IMR-90 (cell line): ENCODE measurements around the gene PLEKHG4. TPM values are rescaled to one million over a fixed set of nuclear protein-coding genes. Genes with fewer than 3 reads are reported as not detected.

Source experiments
- ATAC-seq: fragments of 200-7000 bp; cut with Tn5 transposase; 2 replicates; pipeline ENCODE4 v1.9.1; 2020; ENCODE audit warnings: low read depth, mild to moderate bottlenecking, moderate library complexity
- BruUV-seq: library from RNA; stranded (reverse); fragments of 400-500 nt; replicated peaks from 2 replicates; lab custom pipeline; 2021; lab: Mats Ljungman, UMichigan
- CTCF ChIA-PET: fragments of 300-600 bp; formaldehyde crosslinking; extraction: SDS; loops from one replicate; lab custom pipeline; 2021; ENCODE audit warnings: antibody characterized with exemption; lab: Yijun Ruan, JAX
- POLR2A ChIA-PET: fragments of 300-600 bp; sonication (Branson Sonifier 250); formaldehyde crosslinking; loops from one replicate; lab custom pipeline; 2022; ENCODE audit warnings: antibody characterized with exemption; ENCODE audit not compliant: unreplicated experiment; lab: Charles Lee
- DNase-seq: peaks from one replicate; pipeline ENCODE4 v3.0.0; 2013
- H2AFZ ChIP-seq: replicated peaks from 2 replicates; pipeline ENCODE3; 2013; ENCODE audit warnings: low read length, mild to moderate bottlenecking; ENCODE audit not compliant: poor library complexity
- H2AK5ac ChIP-seq: 2 replicates; pipeline ENCODE4 v1.6.1; 2013; ENCODE audit warnings: low read depth, low read length, inconsistent platforms
- H2AK9ac ChIP-seq: replicated peaks from 2 replicates; pipeline ENCODE3; 2013; ENCODE audit warnings: mild to moderate bottlenecking, low read depth, low read length, moderate library complexity; ENCODE audit not compliant: poor library complexity
- H2BK120ac ChIP-seq: 2 replicates; pipeline ENCODE4 v1.6.1; 2013; ENCODE audit warnings: low read depth, low read length, inconsistent platforms
- H2BK15ac ChIP-seq: 3 replicates; pipeline ENCODE4 v1.6.1; 2013; ENCODE audit warnings: low read depth, low read length, inconsistent platforms
- H2BK20ac ChIP-seq: 2 replicates; pipeline ENCODE4 v1.6.1; 2013; ENCODE audit warnings: low read depth, mild to moderate bottlenecking, inconsistent platforms, low read length, moderate library complexity
- H2BK5ac ChIP-seq: 2 replicates; pipeline ENCODE4 v1.6.1; 2013; ENCODE audit warnings: mild to moderate bottlenecking, low read depth, low read length, inconsistent platforms; ENCODE audit not compliant: poor library complexity, severe bottlenecking
- H3K14ac ChIP-seq: replicated peaks from 2 replicates; pipeline ENCODE4 v1.6.1; 2013; ENCODE audit warnings: low read depth, low read length, inconsistent platforms
- H3K18ac ChIP-seq: 2 replicates; pipeline ENCODE4 v1.6.1; 2013; ENCODE audit warnings: low read depth, low read length, control low read depth
- H3K23ac ChIP-seq: 2 replicates; pipeline ENCODE4 v1.6.1; 2013; ENCODE audit warnings: low read depth, low read length, inconsistent platforms
- H3K27ac ChIP-seq: 2 replicates; pipeline ENCODE4 v1.5.1; 2013; ENCODE audit warnings: mild to moderate bottlenecking, control low read depth, low read length; ENCODE audit not compliant: insufficient read depth
- H3K27me3 ChIP-seq: 2 replicates; pipeline ENCODE4 v1.6.1; 2013; ENCODE audit warnings: low read length; ENCODE audit not compliant: control insufficient read depth, insufficient read depth
- H3K36me3 ChIP-seq: 2 replicates; pipeline ENCODE4 v1.6.1; 2013; ENCODE audit warnings: low read length, mixed read lengths; ENCODE audit not compliant: control insufficient read depth, insufficient read depth
- H3K4ac ChIP-seq: 2 replicates; pipeline ENCODE4 v1.6.1; 2013; ENCODE audit warnings: low read depth, low read length, inconsistent platforms
- H3K4me1 ChIP-seq: 2 replicates; pipeline ENCODE4 v1.6.1; 2013; ENCODE audit warnings: low read length, mixed read lengths; ENCODE audit not compliant: control insufficient read depth, insufficient read depth
- H3K4me2 ChIP-seq: 2 replicates; pipeline ENCODE4 v1.6.1; 2013; ENCODE audit warnings: low read depth, mild to moderate bottlenecking, control low read depth, low read length, moderate library complexity
- H3K4me3 ChIP-seq: 2 replicates; pipeline ENCODE4 v1.5.1; 2013; ENCODE audit warnings: low read depth, mild to moderate bottlenecking, control low read depth, low read length, moderate library complexity; ENCODE audit not compliant: insufficient read depth
- H3K56ac ChIP-seq: 2 replicates; pipeline ENCODE4 v1.6.1; 2013; ENCODE audit warnings: low read length, inconsistent platforms; ENCODE audit not compliant: insufficient read depth; ENCODE audit errors: extremely low read depth
- H3K79me1 ChIP-seq, 2 experiments: 2 replicates each; pipeline ENCODE4 v1.6.1; 2013; ENCODE audit warnings: low read length in 2 of 2, inconsistent platforms in 1 of 2, low read depth in 1 of 2
- H3K9ac ChIP-seq: 2 replicates; pipeline ENCODE4 v1.6.1; 2013; ENCODE audit warnings: low read depth, low read length, control low read depth
- H3K9me1 ChIP-seq: 2 replicates; pipeline ENCODE4 v1.6.1; 2013; ENCODE audit warnings: low read length, inconsistent platforms; ENCODE audit not compliant: insufficient read depth
- H3K9me3 ChIP-seq: 2 replicates; pipeline ENCODE4 v1.6.1; 2013; ENCODE audit warnings: low read length; ENCODE audit not compliant: control insufficient read depth, insufficient read depth
- H4K20me1 ChIP-seq: 2 replicates; pipeline ENCODE4 v1.6.1; 2013; ENCODE audit warnings: low read length, inconsistent platforms; ENCODE audit not compliant: insufficient read depth
- H4K5ac ChIP-seq: 2 replicates; pipeline ENCODE4 v1.6.1; 2013; ENCODE audit warnings: mild to moderate bottlenecking, low read depth, low read length, control low read depth
- H4K8ac ChIP-seq, 2 experiments: 2 replicates each; pipeline ENCODE4 v1.6.1; 2013; ENCODE audit warnings: low read depth in 2 of 2, low read length in 2 of 2, control low read depth in 1 of 2, inconsistent platforms in 1 of 2
- H4K91ac ChIP-seq: 2 replicates; pipeline ENCODE4 v1.6.1; 2013; ENCODE audit warnings: low read depth, low read length, inconsistent platforms; ENCODE audit not compliant: insufficient read depth
- BHLHE40 ChIP-seq: fragments of 150-350 bp; IDR thresholded peaks from 2 replicates; pipeline ENCODE4 v1.6.1; 2016; ENCODE audit warnings: mild to moderate bottlenecking, low read depth, low read length
- CEBPB ChIP-seq: IDR thresholded peaks from 2 replicates; pipeline ENCODE4 v1.6.1; 2012; ENCODE audit warnings: low read depth, low read length, improper control_type of control experiment
- CHD1 ChIP-seq: IDR thresholded peaks from 2 replicates; pipeline ENCODE4 v1.6.1; 2012; ENCODE audit warnings: low read depth, low read length, improper control_type of control experiment
- FOS ChIP-seq: fragments of 150-350 bp; IDR thresholded peaks from 2 replicates; pipeline ENCODE4 v1.6.1; 2016; ENCODE audit warnings: low read depth, low read length
- MAFK ChIP-seq: IDR thresholded peaks from 2 replicates; pipeline ENCODE4 v1.6.1; 2012; ENCODE audit warnings: low read depth, low read length, improper control_type of control experiment
- MAZ ChIP-seq: IDR thresholded peaks from 2 replicates; pipeline ENCODE4 v1.6.1; 2012; ENCODE audit warnings: low read depth, mild to moderate bottlenecking, low read length, improper control_type of control experiment, moderate library complexity, borderline replicate concordance
- MXI1 ChIP-seq: IDR thresholded peaks from 2 replicates; pipeline ENCODE4 v1.6.1; 2012; ENCODE audit warnings: low read depth, mild to moderate bottlenecking, low read length, moderate library complexity, borderline replicate concordance
- NFE2L2 ChIP-seq: fragments of 150-350 bp; IDR thresholded peaks from 2 replicates; pipeline ENCODE4 v1.6.1; 2016; ENCODE audit warnings: low read depth, mild to moderate bottlenecking, low read length
- POLR2A ChIP-seq: IDR thresholded peaks from 2 replicates; pipeline ENCODE4 v1.6.1; 2012; ENCODE audit warnings: mild to moderate bottlenecking, low read depth, low read length
- RAD21 ChIP-seq: IDR thresholded peaks from 2 replicates; pipeline ENCODE4 v1.6.1; 2012; ENCODE audit warnings: low read length, improper control_type of control experiment
- RCOR1 ChIP-seq: IDR thresholded peaks from 2 replicates; pipeline ENCODE4 v1.6.1; 2012; ENCODE audit warnings: mild to moderate bottlenecking, low read length, improper control_type of control experiment; ENCODE audit not compliant: insufficient replicate concordance
- RFX5 ChIP-seq: IDR thresholded peaks from 2 replicates; pipeline ENCODE4 v1.8.0; 2012; ENCODE audit warnings: low read depth, mild to moderate bottlenecking, low read length, moderate library complexity
- SMC3 ChIP-seq: fragments of 150-350 bp; IDR thresholded peaks from 2 replicates; pipeline ENCODE4 v1.6.1; 2016; ENCODE audit warnings: low read depth, mild to moderate bottlenecking, antibody characterized with exemption, low read length, moderate library complexity
- WGBS, 2 experiments: methylation state at CpG; one replicate each; pipeline versions ENCODE4 v1.1.5 to v1.1.7; 2013; ENCODE audit warnings: missing lambda C conversion rate in 2 of 2; ENCODE audit not compliant: insufficient read length in 1 of 2; ENCODE audit errors: extremely low coverage in 2 of 2; 5-methylcytosine and 5-hydroxymethylcytosine counted together
- dilution Hi-C: fragments of 300-500 bp; cut with HindIII; formaldehyde crosslinking; loops from one replicate; pipeline ENCODE4 v1.14.3; 2018; ENCODE audit warnings: low sequenced_read_pairs; ENCODE audit not compliant: unreplicated experiment
- in situ Hi-C: fragments of 300-500 bp; cut with MboI; formaldehyde crosslinking; loops from 3 replicates; pipeline ENCODE4 v1.14.3; 2019; ENCODE audit warnings: low sequenced_read_pairs, inconsistent platforms, mixed read lengths
- intact Hi-C: fragments of 100-400 bp; cut with micrococcal nuclease; formaldehyde crosslinking; loops from 2 replicates; pipeline ENCODE4 v1.10.0; 2022
- polyA plus RNA-seq, 3 experiments: library from polyadenylated mRNA; depleted of rRNA; stranded (reverse); fragments of >200 nt; gene quantifications; 2 replicates each; pipeline ENCODE4 v1.2.3, GENCODE V29; 2012; ENCODE audit warnings: low replicate concordance in 1 of 3
- total RNA-seq: library from RNA; depleted of rRNA; stranded (reverse); fragments of >200 nt; gene quantifications from 2 replicates; pipeline ENCODE4 v1.2.3, GENCODE V29; 2012
- TF ChIP-seq, protein P1 (sequence below): conservative IDR thresholded peaks from 2 replicates; pipeline ENCODE4 v1.5.1; 2012; ENCODE audit warnings: mild to moderate bottlenecking, low read depth, low read length, improper control_type of control experiment
- TF ChIP-seq, protein P2 (sequence below): fragments of 150-350 bp; IDR thresholded peaks from 2 replicates; pipeline ENCODE4 v1.6.1; 2016; ENCODE audit warnings: low read depth, mild to moderate bottlenecking, low read length, moderate library complexity, borderline replicate concordance
- TF ChIP-seq, protein P3 (sequence below): fragments of 150-350 bp; IDR thresholded peaks from 2 replicates; pipeline ENCODE4 v1.6.1; 2017; ENCODE audit warnings: mild to moderate bottlenecking, antibody characterized with exemption, low read length, low read depth

Gene PLEKHG4
- total and polyA plus RNA-seq, 2 of the 4 experiments (the other 2 are of a cell fraction): 14.0 to 50.7 TPM

DNA sequence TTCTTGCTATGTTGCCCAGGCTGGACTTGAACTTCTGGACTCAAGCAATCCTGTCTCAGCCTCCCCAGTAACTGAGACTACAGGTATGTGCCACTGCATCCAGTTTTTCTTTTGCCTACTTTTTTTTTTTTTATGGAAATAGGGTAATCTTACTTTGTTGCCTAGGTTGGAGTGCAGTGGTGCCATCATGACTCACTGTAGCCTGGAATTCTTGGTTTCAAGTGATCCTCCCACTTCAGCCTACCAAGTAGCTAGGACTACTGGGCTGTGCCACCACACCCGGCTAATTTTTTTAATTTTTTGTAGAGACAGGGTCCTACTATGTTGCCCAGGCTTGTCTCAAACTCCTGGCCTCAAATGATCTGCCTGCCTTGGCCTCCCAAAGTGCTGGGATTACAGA is 57.3 kb downstream of the PLEKHG4 start:
- DNase-seq (no peak), ATAC-seq (no peak)
- Histone ChIP-seq H3K4ac (no peak overlapping the region), H3K56ac (no peak overlapping the region), H3K4me2 (no peak overlapping the region), H2AK5ac (no peak overlapping the region), H3K4me3 (no peak overlapping the region), H3K18ac (no peak overlapping the region), H2BK5ac (no peak overlapping the region), H2BK20ac (no peak overlapping the region), H4K8ac (no peak overlapping the region), H2AFZ (no peak overlapping the region), H4K5ac (no peak overlapping the region), H3K4me1 (no peaks in the 10 kb centered on the region), H3K23ac (no peak overlapping the region), H4K91ac (no peak overlapping the region), H3K27ac (no peak overlapping the region), H3K14ac (no peak overlapping the region), H3K36me3 (no peaks in the 10 kb centered on the region), H3K9me1 (no peaks in the 10 kb centered on the region), H2BK120ac (no peak overlapping the region), H3K27me3 (no peaks in the 10 kb centered on the region), H3K79me1 (no peaks in the 10 kb centered on the region), H3K9me3 (no peaks in the 10 kb centered on the region), H2BK15ac (no peak overlapping the region), H4K20me1 (no peaks in the 10 kb centered on the region), H3K9ac (no peak overlapping the region), H2AK9ac (no peak overlapping the region)
- ChIA-PET CTCF (no interaction called here), POLR2A (no interaction called here)
- 88% methylated on average over 1 of the region's 1 CpG; no CpG with 5 or more reads in 1 of the 2 experiments for WGBS, 2 experiments
- in situ Hi-C loops (no loop called here), dilution Hi-C loops (no loop called here), intact Hi-C loops (no loop called here)
- BruUV-seq: no TSS peak
- TF ChIP-seq CHD1: no peak
- no peak for TF ChIP-seq BHLHE40
- no peak for TF ChIP-seq POLR2A
- no peak for TF ChIP-seq RAD21
- TF ChIP-seq, protein P1, sequence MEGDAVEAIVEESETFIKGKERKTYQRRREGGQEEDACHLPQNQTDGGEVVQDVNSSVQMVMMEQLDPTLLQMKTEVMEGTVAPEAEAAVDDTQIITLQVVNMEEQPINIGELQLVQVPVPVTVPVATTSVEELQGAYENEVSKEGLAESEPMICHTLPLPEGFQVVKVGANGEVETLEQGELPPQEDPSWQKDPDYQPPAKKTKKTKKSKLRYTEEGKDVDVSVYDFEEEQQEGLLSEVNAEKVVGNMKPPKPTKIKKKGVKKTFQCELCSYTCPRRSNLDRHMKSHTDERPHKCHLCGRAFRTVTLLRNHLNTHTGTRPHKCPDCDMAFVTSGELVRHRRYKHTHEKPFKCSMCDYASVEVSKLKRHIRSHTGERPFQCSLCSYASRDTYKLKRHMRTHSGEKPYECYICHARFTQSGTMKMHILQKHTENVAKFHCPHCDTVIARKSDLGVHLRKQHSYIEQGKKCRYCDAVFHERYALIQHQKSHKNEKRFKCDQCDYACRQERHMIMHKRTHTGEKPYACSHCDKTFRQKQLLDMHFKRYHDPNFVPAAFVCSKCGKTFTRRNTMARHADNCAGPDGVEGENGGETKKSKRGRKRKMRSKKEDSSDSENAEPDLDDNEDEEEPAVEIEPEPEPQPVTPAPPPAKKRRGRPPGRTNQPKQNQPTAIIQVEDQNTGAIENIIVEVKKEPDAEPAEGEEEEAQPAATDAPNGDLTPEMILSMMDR: no peak
- no peak for TF ChIP-seq MAZ
- TF ChIP-seq, protein P2, sequence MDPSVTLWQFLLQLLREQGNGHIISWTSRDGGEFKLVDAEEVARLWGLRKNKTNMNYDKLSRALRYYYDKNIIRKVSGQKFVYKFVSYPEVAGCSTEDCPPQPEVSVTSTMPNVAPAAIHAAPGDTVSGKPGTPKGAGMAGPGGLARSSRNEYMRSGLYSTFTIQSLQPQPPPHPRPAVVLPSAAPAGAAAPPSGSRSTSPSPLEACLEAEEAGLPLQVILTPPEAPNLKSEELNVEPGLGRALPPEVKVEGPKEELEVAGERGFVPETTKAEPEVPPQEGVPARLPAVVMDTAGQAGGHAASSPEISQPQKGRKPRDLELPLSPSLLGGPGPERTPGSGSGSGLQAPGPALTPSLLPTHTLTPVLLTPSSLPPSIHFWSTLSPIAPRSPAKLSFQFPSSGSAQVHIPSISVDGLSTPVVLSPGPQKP: no peak
- TF ChIP-seq RFX5: no peak
- no peak for TF ChIP-seq CEBPB
- TF ChIP-seq MXI1: no peak
- no peak for TF ChIP-seq MAFK
- no peak for TF ChIP-seq RCOR1
- TF ChIP-seq NFE2L2: no peak
- TF ChIP-seq SMC3: no peak
- TF ChIP-seq, protein P3, sequence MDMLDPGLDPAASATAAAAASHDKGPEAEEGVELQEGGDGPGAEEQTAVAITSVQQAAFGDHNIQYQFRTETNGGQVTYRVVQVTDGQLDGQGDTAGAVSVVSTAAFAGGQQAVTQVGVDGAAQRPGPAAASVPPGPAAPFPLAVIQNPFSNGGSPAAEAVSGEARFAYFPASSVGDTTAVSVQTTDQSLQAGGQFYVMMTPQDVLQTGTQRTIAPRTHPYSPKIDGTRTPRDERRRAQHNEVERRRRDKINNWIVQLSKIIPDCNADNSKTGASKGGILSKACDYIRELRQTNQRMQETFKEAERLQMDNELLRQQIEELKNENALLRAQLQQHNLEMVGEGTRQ: no peak
- no peak for TF ChIP-seq FOS
